GM12875 (cell line): ENCODE measurements around the gene DEFB113.

ENCODE experiments used
- H3K4me3 ChIP-seq: one replicate; pipeline ENCODE4 v1.5.1; 2011; ENCODE audit warnings: low read depth, low read length, control low read depth
- TF ChIP-seq, protein P1 (sequence below): IDR thresholded peaks from 2 replicates; pipeline ENCODE4 v1.5.1; 2011; ENCODE audit warnings: low read depth, mild to moderate bottlenecking, control low read depth, inconsistent platforms, low read length, moderate library complexity, borderline replicate concordance; ENCODE audit not compliant: insufficient read depth

DEFB113 gene

DNA sequence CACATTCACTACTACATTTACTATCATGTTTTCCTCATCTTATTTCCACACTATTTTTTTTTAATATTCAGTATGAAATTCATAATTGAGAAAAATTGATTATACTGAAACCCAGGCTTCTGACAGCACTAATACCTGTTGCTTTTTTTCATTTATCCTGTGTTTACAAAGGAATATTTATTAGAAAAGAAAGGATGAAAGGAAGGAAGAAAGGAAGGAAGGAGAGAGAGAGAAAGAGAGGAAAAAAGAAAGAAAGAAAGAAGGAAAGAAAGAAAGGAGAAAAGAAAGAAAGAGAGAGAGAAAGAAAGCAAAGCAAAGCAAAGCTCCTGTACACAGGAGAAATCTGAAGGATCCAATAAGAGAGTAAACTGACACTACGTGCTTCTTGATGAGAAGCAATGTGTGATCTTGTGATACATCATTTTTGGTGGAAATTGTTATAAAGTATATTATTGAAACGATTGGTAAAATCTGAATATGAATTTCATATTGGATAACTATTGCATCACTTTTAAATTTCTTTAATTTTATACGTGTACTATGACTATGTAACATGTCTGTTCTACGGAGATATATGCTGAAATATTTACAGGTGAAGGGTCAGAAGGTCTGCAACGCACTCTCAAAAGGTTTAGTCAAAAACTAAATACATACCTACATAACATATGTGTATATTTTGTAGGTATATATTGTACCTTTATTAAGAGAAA is 49.3 kb downstream of the DEFB113 start:
- no peak overlapping the region for H3K4me3 ChIP-seq
- TF ChIP-seq, protein P1, sequence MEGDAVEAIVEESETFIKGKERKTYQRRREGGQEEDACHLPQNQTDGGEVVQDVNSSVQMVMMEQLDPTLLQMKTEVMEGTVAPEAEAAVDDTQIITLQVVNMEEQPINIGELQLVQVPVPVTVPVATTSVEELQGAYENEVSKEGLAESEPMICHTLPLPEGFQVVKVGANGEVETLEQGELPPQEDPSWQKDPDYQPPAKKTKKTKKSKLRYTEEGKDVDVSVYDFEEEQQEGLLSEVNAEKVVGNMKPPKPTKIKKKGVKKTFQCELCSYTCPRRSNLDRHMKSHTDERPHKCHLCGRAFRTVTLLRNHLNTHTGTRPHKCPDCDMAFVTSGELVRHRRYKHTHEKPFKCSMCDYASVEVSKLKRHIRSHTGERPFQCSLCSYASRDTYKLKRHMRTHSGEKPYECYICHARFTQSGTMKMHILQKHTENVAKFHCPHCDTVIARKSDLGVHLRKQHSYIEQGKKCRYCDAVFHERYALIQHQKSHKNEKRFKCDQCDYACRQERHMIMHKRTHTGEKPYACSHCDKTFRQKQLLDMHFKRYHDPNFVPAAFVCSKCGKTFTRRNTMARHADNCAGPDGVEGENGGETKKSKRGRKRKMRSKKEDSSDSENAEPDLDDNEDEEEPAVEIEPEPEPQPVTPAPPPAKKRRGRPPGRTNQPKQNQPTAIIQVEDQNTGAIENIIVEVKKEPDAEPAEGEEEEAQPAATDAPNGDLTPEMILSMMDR, result no peak

GRCh38 chr6:49919261-49919660 is 50.2 kb downstream of the DEFB113 start:
- TF ChIP-seq, protein P1, result no peak

GRCh38 chr6:49918787-49919186 is 50.6 kb downstream of the DEFB113 start:
- H3K4me3 ChIP-seq, result no peak overlapping the region
- TF ChIP-seq, protein P1, result no peak

More at GRCh38 chr6:49919261-49919660, 50.2 kb downstream of the DEFB113 start:
- no peak overlapping the region for H3K4me3 ChIP-seq
